AG09309 (cell line): ENCODE data around the gene TNS1.

Source experiments
- DNase-seq: peaks from one replicate; pipeline ENCODE4 v3.0.0-alpha.2; 2010; ENCODE audit warnings: low read depth
- H3K4me3 ChIP-seq: 2 replicates; pipeline ENCODE4 v1.5.1; 2011; ENCODE audit warnings: mild to moderate bottlenecking, low read depth, low read length, moderate library complexity; ENCODE audit not compliant: control insufficient read depth
- CTCF ChIP-seq: IDR thresholded peaks from 2 replicates; pipeline ENCODE4 v1.5.1; 2011; ENCODE audit warnings: mild to moderate bottlenecking, low read depth, low read length, inconsistent platforms; ENCODE audit not compliant: insufficient read depth, control insufficient read depth; ENCODE audit errors: missing control alignments

The TNS1 gene

GRCh38 chr2:218015586-218016521 is 13.1 kb upstream of the TNS1 start:
- DNase-seq: no peak
- no peak for TF ChIP-seq CTCF
- no peak overlapping the region for H3K4me3 ChIP-seq

- DNase-seq: no peak
- TF ChIP-seq CTCF: no peak
These were observed 12.2 kb upstream of the TNS1 start for GRCh38 chr2:218014706-218015585.

GRCh38 chr2:218013289-218013688 is 10.5 kb upstream of the TNS1 start:
- no peak for TF ChIP-seq CTCF
- no peak overlapping the region for H3K4me3 ChIP-seq
- no peak for DNase-seq

More at GRCh38 chr2:218014706-218015585, 12.2 kb upstream of the TNS1 start:
- H3K4me3 ChIP-seq: no peak overlapping the region

GRCh38 chr2:218012284-218012683 is 9.5 kb upstream of the TNS1 start:
- no peak overlapping the region for H3K4me3 ChIP-seq
- no peak for TF ChIP-seq CTCF
- DNase-seq: no peak

- DNase-seq: no peak
- no peak for TF ChIP-seq CTCF
These were observed 8.9 kb upstream of the TNS1 start for GRCh38 chr2:218011653-218012040.

GRCh38 chr2:218010984-218011652 is 8.3 kb upstream of the TNS1 start:
- H3K4me3 ChIP-seq: no peak overlapping the region
- no peak for DNase-seq
- no peak for TF ChIP-seq CTCF

More at GRCh38 chr2:218011653-218012040, 8.9 kb upstream of the TNS1 start:
- no peak overlapping the region for H3K4me3 ChIP-seq
